Inferior parietal cortex (tissue), 1 donor: ENCODE data around the gene SYTL3.

Experiments used
- DNase-seq: peaks from one replicate; pipeline ENCODE4 v3.0.0-alpha.2; 2016; ENCODE audit errors: extremely low spot score

Gene SYTL3

DNA sequence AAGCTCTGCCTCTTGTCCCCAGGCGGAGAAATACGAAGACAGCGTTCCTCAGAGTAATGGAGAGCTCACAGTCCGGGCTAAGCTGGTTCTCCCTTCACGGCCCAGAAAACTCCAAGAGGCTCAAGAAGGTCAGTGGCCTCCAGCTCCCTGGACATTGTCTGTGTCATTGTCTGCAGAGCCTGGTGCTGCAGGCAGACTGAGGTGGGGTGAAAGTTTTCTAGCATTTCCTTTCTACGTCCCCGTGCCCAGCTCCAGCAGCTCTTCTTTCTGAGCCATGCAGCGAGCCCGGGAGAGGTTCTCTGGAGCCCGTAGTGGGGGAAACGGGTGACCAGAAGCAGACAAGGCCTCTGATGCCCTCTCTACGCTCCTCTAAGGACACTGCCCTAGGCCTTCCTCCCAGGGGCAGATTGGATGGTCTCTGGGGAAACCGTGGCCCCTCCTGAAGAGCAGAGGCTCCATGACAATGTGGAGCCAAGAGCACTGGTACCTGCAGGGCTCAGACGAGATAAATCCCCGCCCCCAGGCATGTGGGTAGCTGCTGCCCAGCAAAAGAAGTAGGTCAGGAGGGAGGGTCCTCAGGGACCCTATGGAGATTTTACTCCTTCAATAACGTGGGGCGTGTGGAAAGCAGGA lies 110.9 kb downstream of the SYTL3 start:
- no peak for DNase-seq

DNA sequence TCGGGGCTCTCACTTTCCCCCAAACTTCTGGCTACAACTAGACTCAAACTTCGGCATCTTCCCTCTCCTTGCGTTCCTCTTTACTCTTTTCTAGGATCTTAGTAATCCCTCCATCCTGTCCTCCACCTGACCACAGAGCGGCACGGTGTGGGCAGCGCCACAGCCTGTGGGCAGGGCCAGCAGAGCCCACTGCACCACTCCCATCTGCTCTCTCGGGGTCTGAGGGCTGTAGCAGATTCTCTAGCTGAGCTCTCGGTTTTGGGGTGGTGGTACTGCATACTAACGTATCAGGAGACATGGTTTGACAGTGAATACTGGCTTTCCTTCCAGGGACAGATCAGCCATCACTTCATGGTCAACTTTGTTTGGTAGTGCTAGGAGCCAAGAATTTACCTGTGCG lies 111.9 kb downstream of the SYTL3 start:
- DNase-seq = no peak

DNA sequence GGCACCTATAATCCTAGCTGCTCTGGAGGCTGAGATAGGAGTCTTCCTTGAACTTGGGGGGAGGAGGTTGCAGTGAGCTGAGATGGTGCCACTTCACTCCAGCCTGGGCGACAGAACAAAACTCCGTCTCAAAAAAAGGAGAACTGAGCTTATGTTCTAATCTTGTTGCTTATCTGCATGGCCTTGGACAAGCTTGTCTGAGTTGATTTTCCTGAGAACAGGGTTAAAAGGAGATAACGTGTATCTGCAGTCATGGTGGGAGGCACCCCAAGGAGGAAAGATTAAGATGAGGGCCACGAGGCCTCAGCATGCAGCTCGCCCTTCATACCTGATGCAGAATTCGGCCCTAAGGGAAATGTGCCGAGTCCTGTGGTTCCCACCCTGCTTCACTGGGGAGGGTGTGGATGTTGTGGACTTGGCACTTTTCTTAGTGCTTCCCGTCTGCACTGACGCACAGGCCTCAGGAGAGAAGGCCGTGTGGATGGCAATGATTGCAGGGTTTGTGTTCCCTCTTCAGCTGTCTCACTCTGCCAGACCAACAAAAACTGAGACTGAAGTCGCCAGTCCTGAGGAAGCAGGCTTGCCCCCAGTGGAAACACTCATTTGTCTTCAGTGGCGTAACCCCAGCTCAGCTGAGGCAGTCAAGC lies 113.1 kb downstream of the SYTL3 start:
- DNase-seq = no peak

DNA sequence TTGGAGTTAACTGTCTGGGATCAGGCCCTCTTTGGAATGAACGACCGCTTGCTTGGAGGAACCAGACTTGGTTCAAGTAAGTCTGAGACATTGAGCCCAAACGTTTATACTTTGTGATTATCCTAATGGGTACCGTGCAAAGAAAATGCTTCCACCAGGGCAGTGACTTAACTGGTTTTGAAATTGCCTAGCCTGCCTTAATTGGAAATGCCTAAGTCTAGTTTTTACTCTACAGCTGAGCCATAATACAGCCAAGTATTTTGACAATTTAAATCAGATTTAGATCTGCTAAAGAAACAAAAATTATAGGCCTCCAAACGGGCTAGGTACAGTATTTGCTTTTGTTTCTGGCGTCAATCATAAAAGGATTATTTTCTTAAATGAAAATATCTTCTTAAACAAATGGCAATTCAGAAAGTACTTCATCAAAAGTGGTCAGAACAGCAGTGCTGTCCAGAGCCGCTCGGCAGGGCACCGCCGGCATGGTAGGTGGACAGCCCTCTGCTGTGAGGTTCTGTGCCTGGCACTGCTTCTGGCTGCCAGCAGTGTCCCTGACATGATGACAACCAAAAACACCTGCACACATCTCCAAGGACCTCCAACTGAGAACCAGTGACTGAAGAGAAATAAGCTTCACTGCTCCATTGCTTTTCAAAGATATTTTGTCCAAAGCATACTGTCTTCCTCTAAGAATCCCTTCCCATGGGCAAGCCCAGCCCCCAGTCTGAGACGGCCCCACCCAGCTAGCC lies 113.8 kb downstream of the SYTL3 start:
- DNase-seq = no peak

DNA sequence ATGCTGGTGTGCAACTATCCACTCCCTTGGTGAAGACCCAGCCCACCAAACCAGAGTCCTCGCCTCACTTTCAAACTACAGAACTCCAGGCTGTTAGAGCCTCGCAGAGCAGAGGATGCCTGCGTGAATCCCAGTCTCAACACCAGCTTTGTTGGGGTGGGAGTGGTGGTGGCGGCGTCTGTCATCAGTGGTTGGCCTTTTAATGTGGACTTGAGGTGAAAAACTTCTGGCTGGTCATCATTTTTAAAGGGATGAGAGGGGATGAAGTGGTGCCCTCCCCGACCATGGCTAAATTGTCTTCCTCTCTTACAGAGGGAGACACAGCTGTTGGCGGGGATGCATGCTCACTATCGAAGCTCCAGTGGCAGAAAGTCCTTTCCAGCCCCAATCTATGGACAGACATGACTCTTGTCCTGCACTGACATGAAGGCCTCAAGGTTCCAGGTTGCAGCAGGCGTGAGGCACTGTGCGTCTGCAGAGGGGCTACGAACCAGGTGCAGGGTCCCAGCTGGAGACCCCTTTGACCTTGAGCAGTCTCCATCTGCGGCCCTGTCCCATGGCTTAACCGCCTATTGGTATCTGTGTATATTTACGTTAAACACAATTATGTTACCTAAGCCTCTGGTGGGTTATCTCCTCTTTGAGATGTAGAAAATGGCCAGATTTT lies 114.5 kb downstream of the SYTL3 start:
- no peak for DNase-seq

DNA sequence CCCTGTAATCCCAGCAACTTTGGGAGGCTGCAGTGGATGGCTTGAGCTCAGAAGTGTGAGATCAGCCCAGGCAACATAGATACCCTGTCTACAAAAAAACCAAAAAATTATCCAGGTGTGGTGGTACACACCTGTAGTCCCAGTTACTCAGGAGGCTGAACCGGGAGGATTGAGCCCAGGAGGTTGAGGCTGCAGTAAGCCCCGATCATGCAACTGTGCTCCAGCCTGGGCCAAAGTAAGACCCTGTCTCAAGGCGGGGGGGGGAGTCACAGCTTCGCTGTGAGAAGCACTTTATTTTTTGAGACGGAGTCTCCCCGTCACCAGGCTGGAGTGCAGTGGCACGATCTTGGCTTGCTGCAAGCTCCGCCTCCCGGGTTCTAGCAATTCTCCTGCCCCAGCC lies 115.1 kb downstream of the SYTL3 start:
- DNase-seq = no peak

DNA sequence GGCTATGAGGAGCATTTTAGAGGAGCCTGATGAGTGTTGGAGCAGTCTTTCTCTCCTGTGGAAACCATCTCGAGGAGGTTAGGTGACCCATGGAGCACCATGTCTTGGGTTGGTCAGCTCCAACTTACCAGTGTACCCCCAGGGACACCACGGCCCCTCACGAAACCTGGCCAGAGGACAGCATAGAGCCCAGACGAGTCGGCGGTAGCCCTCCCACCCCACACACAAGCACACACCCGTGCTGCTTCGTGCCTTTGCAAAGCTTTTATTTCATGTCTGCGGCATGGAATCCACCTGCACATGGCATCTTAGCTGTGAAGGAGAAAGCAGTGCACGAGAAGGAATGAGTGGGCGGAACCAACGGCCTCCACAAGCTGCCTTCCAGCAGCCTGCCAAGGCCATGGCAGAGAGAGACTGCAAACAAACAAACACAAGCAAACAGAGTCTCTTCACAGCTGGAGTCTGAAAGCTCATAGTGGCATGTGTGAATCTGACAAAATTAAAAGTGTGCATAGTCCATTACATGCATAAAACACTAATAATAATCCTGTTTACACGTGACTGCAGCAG lies 115.7 kb downstream of the SYTL3 start:
- DNase-seq = no peak

DNA sequence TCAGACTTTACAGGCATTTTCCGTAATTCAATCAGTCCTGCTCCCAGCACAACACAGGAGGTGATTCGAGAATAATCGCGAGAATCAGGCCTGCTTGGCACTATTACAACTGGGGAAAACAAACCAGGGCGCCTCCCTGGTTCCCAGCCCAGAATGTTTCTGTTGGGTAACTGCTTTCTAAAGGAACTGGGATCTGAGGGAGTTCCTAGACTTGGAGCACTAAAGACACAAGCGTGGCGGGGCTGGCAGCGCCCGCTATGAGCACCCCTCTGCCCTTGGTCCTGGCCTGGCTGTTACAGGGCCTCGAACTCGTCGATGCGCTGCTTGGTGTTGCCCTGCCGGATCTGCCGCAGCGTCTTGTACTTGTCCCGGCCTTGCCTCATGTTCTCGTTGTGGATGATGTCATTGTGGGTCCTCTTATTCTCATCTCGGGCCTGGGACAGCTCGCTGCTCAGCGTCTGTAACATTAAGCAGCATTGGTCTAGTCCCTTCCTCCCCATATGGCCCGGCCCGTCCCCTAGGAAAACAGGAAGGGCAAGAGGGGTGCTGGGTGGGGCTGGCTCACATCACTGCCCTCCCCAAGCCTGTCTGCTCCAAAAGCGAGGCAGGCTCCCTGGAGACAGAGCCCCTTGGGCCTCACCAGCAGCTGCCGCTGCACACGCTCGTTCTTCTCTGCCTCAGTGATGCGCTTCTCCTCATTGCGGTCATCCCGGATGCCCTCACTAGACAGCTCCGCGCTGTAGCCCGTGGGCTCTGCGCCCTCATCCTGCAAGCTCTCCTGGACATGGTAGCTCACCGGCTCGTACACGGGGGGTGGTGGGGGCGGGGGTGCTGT lies 117.0 kb downstream of the SYTL3 start:
- peak; percentile 42 for DNase-seq

DNA sequence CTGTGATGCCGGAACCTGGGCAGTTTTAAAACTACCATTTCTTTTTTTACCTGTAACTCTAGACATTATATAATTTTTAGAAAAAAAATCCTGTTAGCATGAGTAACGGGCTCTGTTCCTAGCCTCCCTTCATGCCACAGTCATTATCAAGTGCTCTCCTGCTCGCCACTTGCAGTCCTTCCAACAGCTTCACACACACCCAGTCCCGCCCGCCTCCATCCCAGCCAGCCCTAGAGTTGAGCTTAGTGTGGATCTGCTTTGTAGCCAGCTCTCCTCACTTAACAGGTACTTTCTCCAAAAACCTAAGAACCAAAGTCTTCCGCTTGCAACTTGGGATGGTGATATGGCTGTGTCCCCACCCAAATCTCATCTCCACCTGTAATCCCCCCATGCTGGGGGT lies 117.9 kb downstream of the SYTL3 start:
- no peak for DNase-seq

DNA sequence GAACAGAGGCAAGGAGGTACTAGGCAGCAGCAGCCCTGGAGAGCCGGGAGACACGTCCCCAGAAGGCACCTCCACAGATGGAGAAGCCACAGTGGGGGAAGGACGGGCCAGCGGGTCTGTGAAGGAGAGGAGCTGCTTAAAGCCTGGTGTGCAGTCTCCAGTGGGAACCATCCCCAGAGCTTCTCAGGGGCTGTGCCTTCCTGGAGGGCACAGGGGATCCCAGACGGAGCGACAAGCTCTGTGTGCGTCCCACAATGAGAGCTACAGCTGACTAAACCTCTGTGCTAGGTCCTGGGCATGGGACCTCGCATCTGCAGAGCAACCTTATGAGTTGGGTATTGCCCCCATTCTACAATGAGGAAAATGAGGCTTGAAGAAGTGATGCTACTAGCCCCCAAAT lies 118.6 kb downstream of the SYTL3 start:
- no peak for DNase-seq

DNA sequence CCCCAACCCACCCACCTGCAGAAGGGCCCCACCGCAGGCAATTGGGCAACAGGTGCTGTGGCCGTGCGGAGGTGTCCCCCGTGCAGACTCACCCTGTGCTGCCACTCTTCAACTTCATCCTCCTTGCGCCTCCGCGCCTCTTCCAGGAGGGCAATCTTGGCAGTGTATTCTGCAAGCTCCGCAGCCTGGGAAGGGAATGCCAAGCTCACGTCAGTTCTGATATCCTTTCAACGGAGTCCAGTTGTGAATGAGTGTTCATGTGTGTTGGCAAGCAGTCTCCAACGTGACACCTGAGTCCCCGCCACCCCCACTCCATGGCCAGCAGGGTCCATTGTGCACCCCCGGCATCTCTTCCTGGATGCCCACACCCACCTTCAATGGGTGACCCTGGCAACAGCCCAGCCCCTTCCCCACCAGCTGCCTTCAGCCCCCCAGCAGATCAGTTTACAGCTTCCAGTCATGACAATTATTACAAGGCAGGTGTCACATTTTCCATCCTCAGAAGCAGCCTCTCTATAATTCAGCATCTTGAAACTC lies 119.4 kb downstream of the SYTL3 start:
- no peak for DNase-seq

DNA sequence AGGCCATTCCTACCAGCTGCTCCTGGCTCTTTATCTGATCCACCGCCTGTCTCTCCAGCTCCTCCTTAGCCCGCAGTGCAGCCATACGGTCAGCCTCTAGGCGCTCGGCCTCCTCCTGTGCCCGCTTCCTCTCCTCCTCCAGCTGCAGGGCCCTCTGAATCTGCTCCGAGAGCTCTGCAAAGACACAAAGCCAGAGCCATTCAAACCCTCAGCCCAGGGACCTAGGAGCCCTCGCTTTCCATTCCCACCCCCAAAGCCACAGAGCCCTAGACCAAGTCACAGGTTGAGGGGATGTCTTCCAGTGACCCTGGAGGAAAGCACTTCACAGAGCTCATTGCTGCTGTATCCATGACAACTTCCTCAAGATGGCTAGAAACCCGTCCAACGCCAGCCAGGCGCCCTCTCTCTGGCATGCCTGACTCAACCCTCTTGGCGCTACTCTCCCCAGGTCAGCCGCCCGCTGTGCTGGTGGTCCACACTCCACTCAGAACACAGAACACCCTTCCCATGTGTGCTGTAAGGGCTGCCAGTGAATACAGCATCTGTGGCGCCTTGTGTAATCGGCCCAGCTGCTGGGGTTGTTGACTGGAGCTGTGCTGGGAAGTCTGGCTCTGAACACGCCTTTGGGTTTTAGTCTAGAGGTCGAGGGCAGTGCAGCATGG lies 120.0 kb downstream of the SYTL3 start:
- DNase-seq = no peak

DNA sequence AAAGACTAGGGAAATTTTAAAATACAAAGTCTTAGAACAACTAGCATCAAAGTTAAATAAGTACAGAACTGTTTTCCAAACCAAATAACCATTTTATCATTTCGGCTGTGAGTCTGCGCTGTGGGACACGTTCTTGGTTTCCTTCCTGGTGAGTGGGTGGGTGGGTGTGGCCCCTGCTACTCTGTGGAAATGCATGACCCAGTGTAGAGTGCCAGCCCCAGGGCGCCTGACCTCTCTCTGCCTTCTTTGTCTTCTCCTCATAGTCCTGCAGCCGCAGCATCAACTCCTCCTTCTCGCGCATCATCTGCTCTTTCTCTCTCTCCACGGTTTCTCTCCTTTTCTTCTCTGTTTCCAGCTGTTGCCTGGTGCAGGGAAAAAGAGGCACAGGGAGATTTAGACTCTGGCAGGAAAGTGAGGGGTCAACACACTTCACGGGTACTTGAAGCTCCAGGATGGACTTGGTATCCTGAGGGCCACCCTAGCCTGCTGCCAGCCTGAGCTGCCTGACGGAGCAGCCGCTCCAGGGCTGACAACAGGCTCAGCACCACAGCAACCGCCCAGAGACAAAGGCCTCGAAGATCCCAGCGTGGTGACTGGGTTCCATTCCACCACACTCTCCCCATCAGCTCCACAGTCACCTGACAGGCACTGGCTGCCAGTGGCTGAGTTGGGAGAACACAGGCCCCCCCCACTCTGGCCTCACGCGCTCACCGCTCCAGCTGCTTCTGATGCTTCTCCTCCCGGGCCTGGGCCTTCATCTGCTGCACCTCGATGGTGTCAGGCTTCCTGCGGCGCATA lies 120.9 kb downstream of the SYTL3 start:
- no peak for DNase-seq

DNA sequence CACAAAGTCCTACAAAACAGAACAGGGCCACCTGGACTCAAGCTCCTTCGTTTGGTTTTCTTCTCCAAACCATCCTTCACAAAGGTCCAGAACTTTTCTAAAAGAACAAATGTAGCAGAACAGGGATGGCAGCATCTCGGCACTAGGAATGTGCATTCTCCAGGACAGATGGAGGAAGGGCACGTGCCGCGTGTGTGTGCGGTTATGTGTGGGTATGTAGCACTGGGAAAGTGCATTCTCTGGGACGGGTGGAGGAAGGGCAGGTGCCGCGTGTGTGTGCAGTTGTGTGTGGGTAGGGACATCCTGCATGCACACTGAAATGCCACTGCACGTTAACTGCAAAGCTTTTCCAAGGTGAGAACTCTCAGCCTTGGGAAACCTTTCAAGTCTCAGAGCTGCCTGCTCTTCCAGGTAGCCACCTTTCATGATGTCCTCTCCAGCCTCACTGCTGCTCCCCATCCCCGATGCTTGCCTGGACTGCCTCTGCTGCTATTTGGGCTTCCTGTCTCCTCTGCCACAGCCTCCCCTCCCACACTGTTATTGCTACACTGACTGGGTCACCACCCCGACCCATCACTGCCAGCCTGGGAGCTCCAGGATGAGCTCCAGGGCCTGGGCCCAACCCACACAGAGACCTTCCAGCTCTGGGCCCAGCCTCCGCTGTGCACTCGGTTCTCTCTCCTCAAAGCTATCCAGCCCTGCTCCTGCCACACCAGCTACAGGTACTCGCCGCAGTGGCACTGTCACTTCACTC lies 121.7 kb downstream of the SYTL3 start:
- DNase-seq = no peak

DNA sequence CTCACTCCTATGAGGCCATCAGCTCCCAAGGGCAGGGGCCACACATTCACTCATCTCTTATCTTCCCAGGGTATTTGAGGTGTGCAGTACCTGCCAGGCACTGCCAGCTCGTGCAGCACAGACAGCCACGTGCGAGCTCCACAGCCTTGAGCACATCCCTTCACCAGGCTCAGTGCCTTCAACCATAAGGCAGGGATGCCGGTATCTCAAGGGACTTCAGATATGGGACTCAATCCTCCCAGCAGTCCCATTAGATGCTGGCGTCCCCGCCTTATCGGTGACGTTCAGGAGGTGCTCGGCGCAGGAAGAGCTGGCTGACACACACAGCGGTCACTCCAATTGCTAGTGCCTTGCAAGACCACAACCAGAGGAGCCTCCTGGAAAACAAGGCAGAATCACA lies 122.3 kb downstream of the SYTL3 start:
- DNase-seq = no peak

DNA sequence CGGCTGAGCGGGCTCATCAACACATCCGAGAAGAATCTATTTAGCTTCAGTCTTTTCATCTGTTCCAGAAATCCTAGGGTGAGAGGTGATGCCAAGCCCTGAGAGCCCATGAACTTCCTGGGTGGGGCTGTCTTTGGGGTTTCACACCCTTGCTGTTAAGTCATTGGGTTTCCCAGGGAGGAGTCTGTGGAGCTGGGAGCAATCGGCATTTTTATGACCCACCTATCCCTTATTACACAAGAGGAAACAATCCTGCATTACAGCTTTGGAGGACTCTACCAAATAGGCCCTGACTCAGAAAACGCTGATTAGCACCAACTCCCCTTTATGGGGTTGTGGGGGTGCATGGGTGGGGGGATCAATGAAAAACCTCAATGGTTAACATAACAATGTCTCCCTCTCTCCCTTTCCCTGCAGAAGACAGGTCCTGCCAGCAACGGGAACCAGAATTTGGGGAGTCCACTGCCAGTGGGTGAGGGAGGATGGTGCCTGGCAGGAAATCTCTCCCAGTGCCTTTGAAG lies 123.1 kb downstream of the SYTL3 start:
- DNase-seq = no peak

DNA sequence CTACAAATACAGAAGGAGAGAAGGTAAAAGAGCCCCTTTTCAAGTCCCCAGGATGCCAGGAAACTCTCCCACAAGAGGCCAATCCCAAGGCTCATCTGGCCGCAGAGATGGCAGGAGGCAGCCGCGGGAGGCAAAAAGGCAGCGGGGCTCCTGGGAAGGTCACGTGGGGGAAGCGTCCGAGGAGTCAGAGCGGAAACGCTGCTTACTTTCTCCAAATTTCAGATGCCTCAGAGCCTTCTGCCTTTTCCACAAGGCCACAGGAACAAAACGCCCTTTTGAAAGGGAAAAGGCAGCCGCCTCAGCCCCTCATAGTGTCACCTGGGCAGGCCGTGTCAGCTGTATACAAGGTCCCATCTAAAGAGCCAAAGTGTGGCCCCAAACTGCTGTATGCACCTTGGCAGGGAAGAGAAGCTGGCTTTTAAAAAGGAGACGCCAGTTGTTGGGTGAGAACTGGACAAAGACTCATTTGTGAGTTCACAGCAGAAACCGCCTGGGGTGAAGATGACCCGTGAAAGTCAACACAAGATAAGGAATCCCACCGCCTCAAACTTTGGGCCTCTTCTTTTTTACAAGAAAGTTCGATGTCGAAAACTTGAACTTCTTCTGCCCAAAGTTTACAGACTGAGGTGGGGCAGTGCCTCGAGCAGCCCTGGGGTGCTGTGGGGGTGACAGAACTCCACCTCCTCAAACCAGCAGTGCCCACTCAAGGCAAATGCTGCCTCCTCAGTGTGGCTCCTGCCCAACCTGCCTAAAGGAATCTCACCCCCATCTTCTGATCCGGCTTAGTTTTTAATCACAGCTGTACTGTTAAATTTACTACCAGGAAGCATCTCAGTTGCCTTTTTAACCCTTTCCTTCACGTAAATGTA lies 124.0 kb downstream of the SYTL3 start:
- DNase-seq = no peak
